H54 (cell line): Measurements from ENCODE around the gene HFE.
"Not testable (repeated sequence)": the region's sequence is repeated elsewhere in the genome, so short reads cannot be mapped to it uniquely, and the experiment has no call there.

Source experiments
- DNase-seq: peaks from one replicate; pipeline ENCODE4 v3.0.0; 2011; ENCODE audit warnings: low spot score, mixed read lengths; ENCODE audit not compliant: insufficient read length
- FAIRE-seq: peaks from 3 replicates; lab custom pipeline; 2011; peaks lifted over from hg19 to GRCh38; lab: Jason Lieb, UNC
- POLR2A ChIP-seq: IDR thresholded peaks from 2 replicates; pipeline ENCODE4 v1.6.1; 2011; ENCODE audit warnings: low read depth, mild to moderate bottlenecking, low read length

The HFE gene

GRCh38 chr6:26087284-26088115 lies at the start of gene HFE:
HFE (plus strand) TSS chr6:26087429; CDS start chr6:26087441, 12 bp downstream.
- peak; percentile 52 for FAIRE-seq
- TF ChIP-seq POLR2A, result no peak; the same call in 1 of the 2 replicates
- peak; percentile 46 for DNase-seq

GRCh38 chr6:26041946-26042345 lies 45.3 kb upstream of the HFE start:
- DNase-seq, result no peak
- FAIRE-seq, result no peak
- TF ChIP-seq POLR2A, result no peak

- peak; percentile 39; the same call in 1 of the 2 replicates for TF ChIP-seq POLR2A
- FAIRE-seq, result peak; percentile 66
- no peak for DNase-seq
These were observed 43.7 kb upstream of the HFE start for GRCh38 chr6:26043384-26044139.

GRCh38 chr6:26044140-26045064 lies 42.8 kb upstream of the HFE start:
- no peak for DNase-seq
- FAIRE-seq, result no peak
- peak; percentile 5; the same call in 1 of the 2 replicates for TF ChIP-seq POLR2A

- TF ChIP-seq POLR2A, result peak; percentile 97
- DNase-seq (no peak), FAIRE-seq (peak; percentile 48)
These were observed 41.9 kb upstream of the HFE start for GRCh38 chr6:26045065-26045927.

- FAIRE-seq (no peak), DNase-seq (no peak)
- no peak for TF ChIP-seq POLR2A
These were observed 41.3 kb upstream of the HFE start for GRCh38 chr6:26045928-26046368.

GRCh38 chr6:26047329-26047728 lies 39.9 kb upstream of the HFE start:
- not testable (repeated sequence) for FAIRE-seq, DNase-seq

- FAIRE-seq, result peak; percentile 11
These were observed 38.6 kb upstream of the HFE start for GRCh38 chr6:26048590-26048989.

GRCh38 chr6:26051665-26052310 lies 35.4 kb upstream of the HFE start:
- no peak for FAIRE-seq
- no peak for TF ChIP-seq POLR2A
- no peak for DNase-seq

More at GRCh38 chr6:26048590-26048989, 38.6 kb upstream of the HFE start:
- no peak for DNase-seq
- TF ChIP-seq POLR2A, result no peak

GRCh38 chr6:26052762-26053250 lies 34.4 kb upstream of the HFE start:
- FAIRE-seq, DNase-seq: not testable (repeated sequence)

GRCh38 chr6:26053992-26054780 lies 33.0 kb upstream of the HFE start:
- FAIRE-seq (no peak), DNase-seq (no peak)
- no peak for TF ChIP-seq POLR2A
